ENCODE results near the gene RNPS1. TPM values are rescaled to one million over a fixed set of nuclear protein-coding genes. Genes with fewer than 3 reads are reported as not detected.

Gene RNPS1
- total RNA-seq, 1 donor from 2014 or later: 37.2 TPM

Other genes with a start within 250 kb of the RNPS1 start
- 0.25 and 1.3 TPM in 2 replicates for gene NPW, start 248.3 kb downstream of the RNPS1 start, total RNA-seq
- 48.5 and 64.6 TPM in 2 replicates for gene NHERF2, start 241.2 kb downstream of the RNPS1 start, total RNA-seq
- gene NTHL1, start 220.3 kb downstream of the RNPS1 start, total RNA-seq: 22.4 and 39.3 TPM in 2 replicates
- 23.6 and 36.4 TPM in 2 replicates for gene TSC2, start 220.1 kb downstream of the RNPS1 start, total RNA-seq
- gene PKD1, start 132.2 kb downstream of the RNPS1 start, total RNA-seq: 20.8 and 35.7 TPM in 2 replicates
- gene RAB26, start 119.5 kb downstream of the RNPS1 start, total RNA-seq: 0.51 and 0.77 TPM in 2 replicates
- 64.6 and 88.1 TPM in 2 replicates for gene TRAF7, start 112.3 kb downstream of the RNPS1 start, total RNA-seq
- under 0.01 and 0.13 TPM in 2 replicates for gene CASKIN1, start 71.5 kb downstream of the RNPS1 start, total RNA-seq
- 15.3 and 26.9 TPM in 2 replicates for gene MLST8, start 62.7 kb downstream of the RNPS1 start, total RNA-seq
- 1.3 and 1.7 TPM in 2 replicates for gene BRICD5, start 57.3 kb downstream of the RNPS1 start, total RNA-seq
- gene PGP, start 53.3 kb downstream of the RNPS1 start, total RNA-seq: 11.8 and 12.5 TPM in 2 replicates
- 22.2 and 26.3 TPM in 2 replicates for gene E4F1, start 44.5 kb downstream of the RNPS1 start, total RNA-seq
- 0.25 and 0.26 TPM in 2 replicates for gene DNASE1L2, start 31.7 kb downstream of the RNPS1 start, total RNA-seq
- 31.8 and 36.2 TPM in 2 replicates for gene ECI1, start 16.5 kb downstream of the RNPS1 start, total RNA-seq
- 21.4 and 30.3 TPM in 2 replicates for gene ABCA3, start 72.6 kb upstream of the RNPS1 start, total RNA-seq
- 16.4 and 26.7 TPM in 2 replicates for gene CCNF, start 161.3 kb upstream of the RNPS1 start, total RNA-seq
- 3.7 and 3.8 TPM in 2 replicates for gene TEDC2, start 192.0 kb upstream of the RNPS1 start, total RNA-seq
- under 0.01 and 0.13 TPM in 2 replicates for gene NTN3, start 203.2 kb upstream of the RNPS1 start, total RNA-seq
- 7.3 and 10.0 TPM in 2 replicates for gene TBC1D24, start 207.0 kb upstream of the RNPS1 start, total RNA-seq
- gene ATP6V0C, start 245.8 kb upstream of the RNPS1 start, total RNA-seq: 5.5 and 16.6 TPM in 2 replicates

All from dermis microvascular lymphatic vessel endothelial cell (primary cell).